ENCODE results near the gene FTO.
"Not testable (repeated sequence)": the region's sequence is repeated elsewhere in the genome, so short reads cannot be mapped to it uniquely, and the experiment has no call there.

The FTO gene

GRCh38 chr16:53832896-53833544, 129.1 kb downstream of the FTO start:
- DNase-seq, result no peak

- no peak for DNase-seq
These were observed 132.2 kb downstream of the FTO start for GRCh38 chr16:53836142-53836541.

GRCh38 chr16:53836680-53837079, 132.7 kb downstream of the FTO start:
- no peak for DNase-seq

- DNase-seq, result no peak
These were observed 133.5 kb downstream of the FTO start for GRCh38 chr16:53837426-53837825.

GRCh38 chr16:53839150-53839549, 135.2 kb downstream of the FTO start:
- no peak for DNase-seq

- DNase-seq, result no peak
These were observed 136.5 kb downstream of the FTO start for GRCh38 chr16:53840456-53840855.

- DNase-seq, result no peak
These were observed 137.9 kb downstream of the FTO start for GRCh38 chr16:53841884-53842283.

GRCh38 chr16:53843084-53843483, 139.1 kb downstream of the FTO start:
- no peak for DNase-seq

GRCh38 chr16:53844804-53845203, 140.8 kb downstream of the FTO start:
- no peak for DNase-seq

- not testable (repeated sequence) for DNase-seq
These were observed 142.6 kb downstream of the FTO start for GRCh38 chr16:53846549-53846948.

- no peak for DNase-seq
These were observed 143.0 kb downstream of the FTO start for GRCh38 chr16:53846971-53847370.

- no peak for DNase-seq
These were observed 144.5 kb downstream of the FTO start for GRCh38 chr16:53848277-53848942.

- DNase-seq, result no peak
These were observed 145.0 kb downstream of the FTO start for GRCh38 chr16:53848950-53849349.

GRCh38 chr16:53849585-53849984, 145.6 kb downstream of the FTO start:
- no peak for DNase-seq

GRCh38 chr16:53849994-53850393, 146.0 kb downstream of the FTO start:
- DNase-seq, result no peak

- no peak for DNase-seq
These were observed 148.7 kb downstream of the FTO start for GRCh38 chr16:53852678-53853077.

- DNase-seq, result no peak
These were observed 151.1 kb downstream of the FTO start for GRCh38 chr16:53855056-53855455.

- DNase-seq, result no peak
These were observed 151.6 kb downstream of the FTO start for GRCh38 chr16:53855511-53855910.

- no peak for DNase-seq
These were observed 156.1 kb downstream of the FTO start for GRCh38 chr16:53859995-53860540.

GRCh38 chr16:53863861-53864260, 159.9 kb downstream of the FTO start:
- DNase-seq, result no peak

- DNase-seq, result no peak
These were observed 161.0 kb downstream of the FTO start for GRCh38 chr16:53864819-53865493.

GRCh38 chr16:53865494-53865863, 161.5 kb downstream of the FTO start:
- no peak for DNase-seq

- no peak for DNase-seq
These were observed 162.6 kb downstream of the FTO start for GRCh38 chr16:53866520-53866919.

- DNase-seq, result no peak
These were observed 166.9 kb downstream of the FTO start for GRCh38 chr16:53870831-53871230.

Data from NCI-H2029 (cell line).